Type B pancreatic cell (in vitro differentiated cells): Measurements from ENCODE around the gene SCGB3A1. TPM values are rescaled to one million over a fixed set of nuclear protein-coding genes. Genes with fewer than 3 reads are reported as not detected.

Experiments
- DNase-seq: peaks from one replicate; pipeline ENCODE4 v3.0.0; 2021; ENCODE audit warnings: mixed read lengths; ENCODE audit not compliant: unreplicated experiment; ENCODE audit errors: extremely low spot score
- H3K27ac Mint-ChIP-seq: 2 replicates; pipeline ENCODE4 v1.8.0; 2021; ENCODE audit warnings: mild to moderate bottlenecking, mixed read lengths
- H3K27me3 Mint-ChIP-seq: 2 replicates; pipeline ENCODE4 v1.8.0; 2021; ENCODE audit warnings: mixed read lengths
- H3K36me3 Mint-ChIP-seq: 2 replicates; pipeline ENCODE4 v1.8.0; 2021; ENCODE audit warnings: mixed read lengths
- H3K4me1 Mint-ChIP-seq: one replicate; pipeline ENCODE4 v1.8.0; 2021; ENCODE audit warnings: mixed read lengths; ENCODE audit not compliant: unreplicated experiment
- H3K4me3 Mint-ChIP-seq: 2 replicates; pipeline ENCODE4 v1.8.0; 2021; ENCODE audit warnings: mild to moderate bottlenecking, mixed read lengths
- H3K9me3 Mint-ChIP-seq: 2 replicates; pipeline ENCODE4 v1.8.0; 2021; ENCODE audit warnings: mixed read lengths
- total RNA-seq: library from RNA; stranded (reverse); gene quantifications from 2 replicates; pipeline ENCODE4 v1.2.1, GENCODE V29; 2021; ENCODE audit warnings: low replicate concordance
- TF ChIP-seq, protein P1 (sequence below): fragments of 200-600 bp; sonication (generic); conservative IDR thresholded peaks from 2 replicates; pipeline ENCODE4 v1.5.0; 2021; ENCODE audit warnings: antibody characterized with exemption, mild to moderate bottlenecking

Gene SCGB3A1
- total RNA-seq, 1 donor from 2014 or later, result not detected

DNA sequence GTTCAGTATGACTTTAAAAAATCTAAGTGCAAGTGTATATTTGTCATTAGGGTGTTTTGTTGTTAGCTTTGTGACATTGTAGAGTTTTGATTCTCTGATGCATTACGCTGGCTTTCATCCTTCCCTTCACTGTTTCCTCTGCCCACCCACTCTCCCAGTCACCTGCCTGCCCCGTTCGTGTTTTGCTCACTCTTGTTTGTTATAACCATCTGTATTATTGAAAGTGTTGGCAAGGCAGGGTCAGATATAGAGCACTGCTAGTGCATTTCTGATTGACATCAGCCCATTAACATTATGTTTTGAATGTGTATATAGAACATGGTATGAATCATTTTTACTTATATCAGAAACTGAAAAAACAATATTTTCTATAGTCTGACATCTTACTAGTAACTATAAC, 27.3 kb downstream of the SCGB3A1 start:
- Mint-ChIP-seq H3K36me3 (peaks cover 52% of the 10 kb centered on the region), H3K4me3 (no peak overlapping the region), H3K27ac (no peak overlapping the region), H3K9me3 (no peaks in the 10 kb centered on the region), H3K4me1 (no peaks in the 10 kb centered on the region), H3K27me3 (no peaks in the 10 kb centered on the region)
- no peak for DNase-seq
- TF ChIP-seq, protein P1, sequence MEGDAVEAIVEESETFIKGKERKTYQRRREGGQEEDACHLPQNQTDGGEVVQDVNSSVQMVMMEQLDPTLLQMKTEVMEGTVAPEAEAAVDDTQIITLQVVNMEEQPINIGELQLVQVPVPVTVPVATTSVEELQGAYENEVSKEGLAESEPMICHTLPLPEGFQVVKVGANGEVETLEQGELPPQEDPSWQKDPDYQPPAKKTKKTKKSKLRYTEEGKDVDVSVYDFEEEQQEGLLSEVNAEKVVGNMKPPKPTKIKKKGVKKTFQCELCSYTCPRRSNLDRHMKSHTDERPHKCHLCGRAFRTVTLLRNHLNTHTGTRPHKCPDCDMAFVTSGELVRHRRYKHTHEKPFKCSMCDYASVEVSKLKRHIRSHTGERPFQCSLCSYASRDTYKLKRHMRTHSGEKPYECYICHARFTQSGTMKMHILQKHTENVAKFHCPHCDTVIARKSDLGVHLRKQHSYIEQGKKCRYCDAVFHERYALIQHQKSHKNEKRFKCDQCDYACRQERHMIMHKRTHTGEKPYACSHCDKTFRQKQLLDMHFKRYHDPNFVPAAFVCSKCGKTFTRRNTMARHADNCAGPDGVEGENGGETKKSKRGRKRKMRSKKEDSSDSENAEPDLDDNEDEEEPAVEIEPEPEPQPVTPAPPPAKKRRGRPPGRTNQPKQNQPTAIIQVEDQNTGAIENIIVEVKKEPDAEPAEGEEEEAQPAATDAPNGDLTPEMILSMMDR, result no peak

DNA sequence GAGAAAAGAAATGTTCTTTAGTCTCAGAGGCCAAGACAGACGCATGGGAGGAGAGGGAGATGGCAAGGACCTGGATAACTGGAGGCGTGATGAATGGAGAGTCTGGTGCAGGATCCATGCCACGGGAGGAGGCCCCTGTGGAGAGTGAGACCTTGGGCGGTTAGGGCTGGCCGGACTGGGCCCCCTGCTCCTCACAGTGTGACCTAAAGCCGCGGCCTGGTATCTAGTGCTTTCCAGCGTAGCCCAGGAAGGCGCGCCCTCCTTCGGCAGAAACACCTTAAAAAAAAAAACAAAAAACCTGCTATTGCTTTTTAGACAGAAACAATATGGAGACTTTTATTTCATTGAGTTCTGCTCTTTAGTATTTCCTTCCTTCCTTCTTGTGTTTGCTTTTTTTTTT, 33.1 kb downstream of the SCGB3A1 start:
- Mint-ChIP-seq H3K4me3 (no peak overlapping the region), H3K4me1 (peaks cover 11% of the 10 kb centered on the region), H3K27ac (no peak overlapping the region), H3K36me3 (peaks cover 45% of the 10 kb centered on the region), H3K27me3 (no peaks in the 10 kb centered on the region), H3K9me3 (no peaks in the 10 kb centered on the region)
- DNase-seq, result no peak
- TF ChIP-seq, protein P1, result no peak

- H3K4me3 Mint-ChIP-seq, result no peak overlapping the region
- TF ChIP-seq, protein P1, result no peak
- peaks cover 45% of the 10 kb centered on the region for H3K36me3 Mint-ChIP-seq
- no peaks in the 10 kb centered on the region for H3K9me3 Mint-ChIP-seq
- H3K27me3 Mint-ChIP-seq, result no peaks in the 10 kb centered on the region
- no peak for DNase-seq
- no peak overlapping the region for H3K27ac Mint-ChIP-seq
- peaks cover 11% of the 10 kb centered on the region for H3K4me1 Mint-ChIP-seq
These were observed 34.0 kb downstream of the SCGB3A1 start for GRCh38 chr5:180557217-180557809.

- H3K27ac Mint-ChIP-seq, result peak overlapping the region; percentile 27
- DNase-seq, result no peak
- TF ChIP-seq, protein P1, result no peak
- H3K27me3 Mint-ChIP-seq, result no peaks in the 10 kb centered on the region
- H3K4me1 Mint-ChIP-seq, result peaks cover 11% of the 10 kb centered on the region
- no peaks in the 10 kb centered on the region for H3K9me3 Mint-ChIP-seq
- peaks cover 36% of the 10 kb centered on the region for H3K36me3 Mint-ChIP-seq
- H3K4me3 Mint-ChIP-seq, result no peak overlapping the region
These were observed 36.0 kb downstream of the SCGB3A1 start for GRCh38 chr5:180555168-180555921.

- Mint-ChIP-seq H3K36me3 (peaks cover 25% of the 10 kb centered on the region), H3K4me1 (peaks cover 15% of the 10 kb centered on the region)
These were observed 37.8 kb downstream of the SCGB3A1 start for GRCh38 chr5:180553530-180553929.

More at GRCh38 chr5:180553530-180553929, 37.8 kb downstream of the SCGB3A1 start:
- no peaks in the 10 kb centered on the region for H3K9me3 Mint-ChIP-seq
- DNase-seq, result no peak
- H3K27me3 Mint-ChIP-seq, result no peaks in the 10 kb centered on the region
- TF ChIP-seq, protein P1, result no peak
- H3K4me3 Mint-ChIP-seq, result no peak overlapping the region
- H3K27ac Mint-ChIP-seq, result no peak overlapping the region
